Measurements from ENCODE around the gene UNC93A.
"Not testable (repeated sequence)": the region's sequence is repeated elsewhere in the genome, so short reads cannot be mapped to it uniquely, and the experiment has no call there.

The UNC93A gene

DNA sequence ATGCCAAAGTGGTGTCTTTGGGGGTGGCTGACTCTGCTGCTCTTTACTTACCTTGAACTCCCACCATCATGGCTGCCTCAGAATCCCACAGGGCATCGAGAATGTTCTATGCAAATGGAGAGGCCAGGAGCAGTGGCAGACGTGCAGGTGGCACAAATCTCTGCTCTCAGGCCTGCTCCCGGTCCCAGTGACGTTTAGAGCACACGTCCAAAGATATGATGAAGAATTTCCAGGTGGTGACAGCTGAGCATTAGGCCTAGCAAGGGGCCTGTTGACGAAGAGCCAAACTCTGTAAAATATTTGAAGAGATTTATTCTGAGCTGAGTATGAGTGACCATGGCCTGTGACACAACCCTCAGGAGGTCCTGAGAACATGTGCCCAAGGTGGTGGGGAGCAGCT lies 19.0 kb upstream of the UNC93A start:
- H3K27me3 ChIP-seq, result no peaks in the 10 kb centered on the region
- H3K36me3 ChIP-seq, result no peaks in the 10 kb centered on the region
- H3K4me3 ChIP-seq, result no peak overlapping the region
- TF ChIP-seq Cebpa-rat (IDR thresholded peaks at IDR 0.05), result no peak
- H3K9ac ChIP-seq, result no peak overlapping the region
- H3K9me3 ChIP-seq, result no peaks in the 10 kb centered on the region
- no peak overlapping the region for H3K27ac ChIP-seq
- H4K20me1 ChIP-seq, result no peaks in the 10 kb centered on the region
- peaks cover 8% of the 10 kb centered on the region for H3K4me1 ChIP-seq
- no peak overlapping the region for H3K4me2 ChIP-seq

DNA sequence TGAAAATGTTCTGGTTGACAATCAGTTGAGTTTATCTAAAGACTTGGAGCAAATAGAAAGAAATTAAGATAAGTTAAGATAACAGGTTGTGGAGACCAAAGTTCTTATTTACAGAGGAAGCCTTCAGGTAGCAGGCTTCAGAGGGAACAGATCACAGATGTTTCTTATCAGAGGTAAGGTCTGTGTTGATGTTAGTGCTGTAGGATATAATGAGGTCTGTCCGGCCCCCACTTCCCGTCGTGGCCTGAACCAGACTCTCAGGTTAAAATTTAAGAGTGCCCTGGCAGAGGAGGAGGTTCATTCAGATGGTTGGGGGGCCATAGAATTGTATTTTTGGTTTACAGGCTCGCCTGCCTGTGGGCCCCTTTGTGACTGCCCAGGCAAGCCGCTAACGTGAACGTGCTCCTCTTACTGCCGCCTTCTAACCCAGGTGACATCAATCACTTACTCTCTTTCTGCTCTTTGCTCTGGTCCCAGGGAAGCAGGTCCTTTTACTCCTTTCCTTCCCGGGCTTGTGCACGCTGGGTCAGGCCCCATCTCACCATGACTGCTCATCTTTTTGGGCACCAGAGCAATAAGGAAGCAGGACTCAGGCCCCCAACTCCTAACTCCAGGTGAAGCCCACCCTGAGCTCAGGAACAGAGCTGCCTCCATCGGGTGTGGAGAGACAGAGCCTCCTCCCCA lies 18.3 kb upstream of the UNC93A start:
- H4K20me1 ChIP-seq, result no peaks in the 10 kb centered on the region
- H3K4me2 ChIP-seq, result no peak overlapping the region
- no peak overlapping the region for H3K27ac ChIP-seq
- TF ChIP-seq Cebpa-rat (IDR thresholded peaks at IDR 0.05), result no peak
- H3K36me3 ChIP-seq, result no peaks in the 10 kb centered on the region
- no peaks in the 10 kb centered on the region for H3K9me3 ChIP-seq
- H3K4me1 ChIP-seq, result peaks cover 15% of the 10 kb centered on the region
- no peaks in the 10 kb centered on the region for H3K27me3 ChIP-seq
- no peak overlapping the region for H3K9ac ChIP-seq
- no peak overlapping the region for H3K4me3 ChIP-seq

DNA sequence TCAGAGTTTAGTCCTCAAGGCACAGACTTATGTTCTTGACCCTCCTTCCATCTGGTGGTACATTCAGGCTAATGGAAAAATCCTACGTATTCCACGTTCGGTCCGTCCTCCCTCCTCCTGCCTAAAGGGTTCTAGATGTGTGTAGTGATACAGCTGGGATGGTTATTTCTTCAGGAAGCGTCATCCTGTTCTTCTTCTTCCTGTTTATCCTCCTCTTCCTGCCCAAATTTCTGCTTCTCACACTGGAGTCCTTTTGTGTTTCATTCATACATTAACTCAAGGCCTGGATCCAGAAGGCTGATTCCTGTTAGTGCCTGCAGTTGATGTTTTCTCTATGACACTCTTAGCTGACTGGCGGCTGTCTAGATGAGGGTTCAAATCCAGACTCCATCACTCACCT lies 16.8 kb upstream of the UNC93A start:
- no peak for TF ChIP-seq Cebpa-rat (IDR thresholded peaks at IDR 0.05)
- H3K4me3 ChIP-seq, result no peak overlapping the region
- H3K27ac ChIP-seq, result no peak overlapping the region
- H3K36me3 ChIP-seq, result no peaks in the 10 kb centered on the region
- no peak overlapping the region for H3K4me2 ChIP-seq
- H4K20me1 ChIP-seq, result no peaks in the 10 kb centered on the region
- H3K27me3 ChIP-seq, result no peaks in the 10 kb centered on the region
- H3K4me1 ChIP-seq, result peaks cover 28% of the 10 kb centered on the region
- H3K9ac ChIP-seq, result no peak overlapping the region
- no peaks in the 10 kb centered on the region for H3K9me3 ChIP-seq

DNA sequence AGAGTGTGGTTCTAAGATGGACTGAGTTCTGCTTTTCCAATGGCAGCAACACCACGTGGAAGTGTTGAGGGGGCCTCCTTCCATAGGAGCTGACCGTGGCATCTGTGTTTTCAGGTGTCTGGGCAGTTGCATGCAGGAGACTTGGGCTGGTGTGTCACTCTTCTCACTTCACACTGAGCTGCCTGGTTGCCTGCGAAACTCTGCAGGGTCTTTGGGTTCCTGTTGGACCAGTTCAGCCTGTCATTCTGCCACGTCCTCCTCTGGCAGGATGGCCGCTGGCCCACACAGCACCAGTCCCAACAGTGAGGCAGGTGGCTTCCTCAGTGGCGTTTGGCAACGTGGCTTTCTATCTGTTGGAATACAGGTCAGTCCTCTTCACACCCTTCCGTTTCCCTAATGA lies 16.1 kb upstream of the UNC93A start:
- no peaks in the 10 kb centered on the region for H3K36me3 ChIP-seq
- no peaks in the 10 kb centered on the region for H4K20me1 ChIP-seq
- no peak overlapping the region for H3K4me3 ChIP-seq
- peaks cover 28% of the 10 kb centered on the region for H3K4me1 ChIP-seq
- no peak for TF ChIP-seq Cebpa-rat (IDR thresholded peaks at IDR 0.05)
- no peaks in the 10 kb centered on the region for H3K27me3 ChIP-seq
- no peaks in the 10 kb centered on the region for H3K9me3 ChIP-seq
- H3K4me2 ChIP-seq, result no peak overlapping the region
- no peak overlapping the region for H3K27ac ChIP-seq
- no peak overlapping the region for H3K9ac ChIP-seq

DNA sequence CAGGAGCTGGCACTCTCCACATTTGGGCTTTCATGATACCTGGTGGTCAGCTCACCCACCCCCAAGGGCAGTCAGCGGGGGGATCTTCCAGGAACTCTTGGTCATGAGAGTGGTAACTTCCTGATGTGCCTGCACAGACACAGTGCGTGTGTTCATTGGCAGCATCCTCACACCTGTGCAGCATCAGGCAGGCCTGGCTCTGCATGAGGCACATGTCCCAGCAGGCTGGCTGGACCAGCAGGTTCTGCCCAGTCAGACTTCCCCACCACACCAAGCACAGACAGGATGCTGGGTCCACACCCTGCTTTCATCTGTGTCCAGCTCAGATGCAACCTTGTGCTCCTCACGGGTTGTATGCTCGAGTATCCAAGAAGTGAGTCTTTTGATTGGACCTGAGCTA lies 15.7 kb upstream of the UNC93A start:
- no peaks in the 10 kb centered on the region for H3K27me3 ChIP-seq
- H3K4me3 ChIP-seq, result no peak overlapping the region
- no peaks in the 10 kb centered on the region for H4K20me1 ChIP-seq
- H3K36me3 ChIP-seq, result no peaks in the 10 kb centered on the region
- peaks cover 28% of the 10 kb centered on the region for H3K4me1 ChIP-seq
- H3K9me3 ChIP-seq, result no peaks in the 10 kb centered on the region
- H3K9ac ChIP-seq, result no peak overlapping the region
- no peak for TF ChIP-seq Cebpa-rat (IDR thresholded peaks at IDR 0.05)
- H3K4me2 ChIP-seq, result no peak overlapping the region
- H3K27ac ChIP-seq, result no peak overlapping the region

DNA sequence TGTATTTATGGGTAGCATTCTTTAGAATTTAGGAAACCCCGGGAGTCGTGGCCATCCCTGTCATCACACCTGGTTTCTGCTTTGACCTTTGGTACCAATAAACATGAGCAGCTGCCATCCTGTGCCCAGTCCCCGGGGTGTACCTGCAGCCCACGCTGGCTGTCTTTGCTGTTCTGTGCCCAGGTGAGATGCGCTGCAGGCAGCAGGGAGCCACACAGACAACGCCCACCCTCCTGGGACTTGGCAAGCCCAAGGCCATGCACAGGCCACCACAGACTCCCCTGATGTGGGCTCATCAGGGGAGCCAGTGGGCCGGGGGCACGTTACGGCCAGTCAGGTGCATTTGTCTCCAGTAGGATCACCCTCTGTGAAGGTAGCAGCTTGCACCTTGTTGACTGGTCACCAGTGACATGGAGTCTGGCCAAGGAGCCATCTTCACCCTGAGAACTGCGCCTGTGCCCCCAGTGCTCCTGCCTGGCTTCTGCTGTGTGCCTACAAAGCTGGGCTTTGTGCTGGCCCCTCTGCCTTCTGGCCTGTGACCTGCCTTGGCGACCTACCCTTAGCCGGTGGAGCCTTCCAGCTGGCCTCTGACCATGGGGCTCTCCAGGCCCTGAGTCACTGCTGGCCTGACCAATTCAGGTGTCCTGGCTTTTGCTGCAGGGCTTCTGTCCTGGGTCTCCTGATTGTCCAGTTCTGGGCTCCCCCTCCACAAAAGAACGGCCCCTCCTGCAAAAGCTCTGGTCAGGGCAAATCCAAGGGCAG lies 14.2 kb upstream of the UNC93A start:
- Histone ChIP-seq H3K4me2 (peak overlapping the region; percentile 86), H3K36me3 (no peaks in the 10 kb centered on the region), H3K9ac (no peak overlapping the region), H3K27ac (no peak overlapping the region), H3K9me3 (no peaks in the 10 kb centered on the region), H4K20me1 (no peaks in the 10 kb centered on the region), H3K27me3 (no peaks in the 10 kb centered on the region), H3K4me3 (no peak overlapping the region), H3K4me1 (peaks cover 28% of the 10 kb centered on the region)
- no peak for TF ChIP-seq Cebpa-rat (IDR thresholded peaks at IDR 0.05)

DNA sequence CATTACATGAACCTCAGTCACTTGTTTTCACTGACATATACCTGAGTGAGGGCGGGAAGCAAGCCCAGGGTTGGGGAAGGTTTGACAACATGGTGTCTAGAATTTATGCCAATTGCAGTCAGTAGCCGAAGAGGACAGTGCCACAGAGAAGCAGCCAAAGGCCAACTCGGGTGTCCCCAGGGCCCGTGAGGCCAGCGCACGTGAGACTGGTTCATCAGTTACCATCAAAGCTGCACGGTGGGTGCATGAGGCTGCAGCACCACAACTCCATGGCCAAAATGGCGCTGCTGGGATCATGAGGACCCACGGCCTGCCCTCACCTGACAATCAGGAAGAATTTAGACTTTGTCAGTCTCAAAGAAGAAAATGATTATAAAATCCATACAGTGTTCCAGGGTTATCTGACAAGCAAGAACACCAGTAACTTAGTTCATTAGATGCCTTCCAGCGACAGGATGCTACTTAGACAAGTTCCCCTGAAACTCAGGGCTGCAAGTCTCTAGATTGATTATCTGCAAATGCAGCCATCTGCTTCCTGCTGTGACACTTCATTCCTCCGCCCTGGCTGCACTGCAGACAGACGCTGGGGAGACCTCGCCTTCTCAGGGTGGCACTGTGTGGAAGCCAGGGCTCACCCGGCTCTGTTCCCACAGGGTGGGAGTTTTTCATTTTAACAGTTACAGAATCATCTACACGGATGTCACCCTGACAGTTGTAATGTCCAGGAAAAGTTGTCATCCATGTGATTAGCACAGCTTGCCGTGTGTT lies 12.8 kb upstream of the UNC93A start:
- H3K36me3 ChIP-seq, H3K27ac ChIP-seq, H3K9me3 ChIP-seq, H3K9ac ChIP-seq, H4K20me1 ChIP-seq, H3K27me3 ChIP-seq: not testable (repeated sequence)
- peaks cover 28% of the 10 kb centered on the region for H3K4me1 ChIP-seq
- peak overlapping the region; percentile 86 for H3K4me2 ChIP-seq
- 0 out of 2 replicates have a peak overlapping the region, but pooled peaks have one; percentile 1 for H3K4me3 ChIP-seq

DNA sequence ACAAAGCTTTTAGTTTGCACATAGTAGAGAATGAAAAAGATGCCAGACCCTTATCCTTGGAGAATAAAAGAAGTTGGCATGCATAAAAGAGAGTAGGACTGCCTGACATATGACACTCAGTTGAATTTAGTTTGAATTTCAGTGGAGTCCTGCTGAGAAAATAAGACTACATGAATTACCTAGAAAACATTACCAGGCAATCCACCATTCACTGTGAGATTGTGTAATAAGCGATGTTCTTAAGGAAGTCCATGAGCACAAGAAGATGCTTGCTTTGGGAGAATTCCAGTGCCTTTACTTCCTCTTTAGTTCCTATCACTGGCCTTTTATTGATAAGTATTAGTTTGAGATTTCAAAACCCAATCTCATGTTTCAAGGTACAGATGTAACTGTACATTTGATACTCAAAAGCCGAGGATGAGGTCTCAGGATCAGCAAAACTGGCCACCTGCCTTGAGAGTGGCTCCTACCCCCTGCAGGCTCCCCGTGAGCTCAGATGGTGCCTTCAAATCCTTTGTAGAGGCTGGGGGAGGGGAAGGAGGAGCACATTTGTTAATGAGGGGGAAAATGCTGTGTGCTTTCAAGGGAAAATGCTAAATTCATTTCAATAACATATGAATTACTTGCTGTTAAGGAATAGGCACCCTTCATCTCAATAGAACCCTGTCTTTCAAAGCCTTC lies 11.2 kb upstream of the UNC93A start:
- H3K36me3 ChIP-seq, result no peaks in the 10 kb centered on the region
- H3K27me3 ChIP-seq, result no peaks in the 10 kb centered on the region
- H4K20me1 ChIP-seq, result no peaks in the 10 kb centered on the region
- H3K4me1 ChIP-seq, result peaks cover 24% of the 10 kb centered on the region
- no peak for TF ChIP-seq Cebpa-rat (IDR thresholded peaks at IDR 0.05)
- H3K4me3 ChIP-seq, result no peak overlapping the region
- no peaks in the 10 kb centered on the region for H3K9me3 ChIP-seq
- no peak overlapping the region for H3K4me2 ChIP-seq
- H3K9ac ChIP-seq, result no peak overlapping the region
- no peak overlapping the region for H3K27ac ChIP-seq

DNA sequence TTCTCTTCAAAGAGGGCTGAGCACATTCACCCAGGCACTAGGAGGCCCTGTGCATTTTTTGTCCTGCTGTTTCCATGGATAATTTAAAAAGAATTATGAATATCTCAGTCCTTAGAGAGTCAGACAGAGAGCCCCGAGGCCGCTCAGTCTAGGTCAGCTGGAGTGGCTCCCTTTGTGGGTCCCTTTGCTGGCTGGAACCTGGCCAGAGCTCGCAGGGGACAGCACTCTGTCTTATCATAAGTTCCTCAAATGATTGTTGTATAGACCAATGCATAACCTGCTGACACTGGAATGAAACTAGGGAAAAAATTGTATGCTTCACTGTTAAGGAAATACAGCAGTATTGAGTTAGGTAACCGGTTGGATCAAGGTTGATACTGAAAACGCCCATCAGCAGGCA lies 10.6 kb upstream of the UNC93A start:
- not testable (repeated sequence) for H3K9ac ChIP-seq, H3K9me3 ChIP-seq, H3K27ac ChIP-seq, H4K20me1 ChIP-seq, H3K4me3 ChIP-seq, H3K27me3 ChIP-seq, H3K36me3 ChIP-seq, H3K4me2 ChIP-seq
- peaks cover 24% of the 10 kb centered on the region for H3K4me1 ChIP-seq

DNA sequence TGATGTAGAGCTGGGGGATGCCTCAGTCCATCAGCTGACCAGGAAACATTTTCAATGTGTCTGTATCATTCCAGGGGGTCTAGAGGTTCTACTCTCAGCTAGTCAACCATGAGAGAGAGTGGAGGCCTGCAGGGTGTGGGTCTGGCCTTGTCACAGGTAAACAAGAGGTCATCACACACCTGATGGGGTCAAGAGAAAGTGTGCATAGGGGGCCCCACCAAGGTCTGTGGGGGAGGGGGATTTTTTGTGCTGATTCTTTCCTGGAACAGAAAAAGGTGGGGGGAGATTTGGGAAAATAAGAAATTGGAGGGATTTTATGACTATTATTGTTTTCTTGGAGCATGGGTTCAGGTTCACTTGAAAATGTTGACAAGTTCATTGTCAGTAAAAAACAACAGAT lies 8.9 kb upstream of the UNC93A start:
- no peaks in the 10 kb centered on the region for H3K9me3 ChIP-seq
- H3K36me3 ChIP-seq, result no peaks in the 10 kb centered on the region
- no peak overlapping the region for H3K4me3 ChIP-seq
- no peak overlapping the region for H3K4me2 ChIP-seq
- no peak for TF ChIP-seq Cebpa-rat (IDR thresholded peaks at IDR 0.05)
- H3K4me1 ChIP-seq, result peaks cover 20% of the 10 kb centered on the region
- H3K27me3 ChIP-seq, result no peaks in the 10 kb centered on the region
- H3K27ac ChIP-seq, result no peak overlapping the region
- H4K20me1 ChIP-seq, result no peaks in the 10 kb centered on the region
- H3K9ac ChIP-seq, result no peak overlapping the region

DNA sequence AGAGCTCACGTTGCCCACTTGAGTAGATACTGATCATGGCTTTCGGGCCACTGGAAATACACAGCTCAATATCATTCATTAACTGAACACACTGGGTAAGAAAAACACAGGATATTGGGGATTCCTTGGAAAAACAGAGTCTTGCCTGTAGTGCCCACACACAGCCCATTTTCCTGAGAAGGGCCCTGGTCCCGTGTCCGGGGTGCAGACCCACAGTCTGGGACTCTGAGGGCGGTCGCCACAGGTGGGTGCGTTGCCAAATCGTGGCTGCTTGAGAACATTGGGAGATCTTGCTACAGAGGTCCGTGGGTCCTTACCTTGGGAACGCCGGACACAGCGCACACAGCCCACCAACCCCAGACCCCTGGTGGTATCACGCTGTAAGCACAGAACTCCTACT lies 6.5 kb upstream of the UNC93A start:
- H3K9ac ChIP-seq, H3K27ac ChIP-seq, H3K36me3 ChIP-seq, H3K4me2 ChIP-seq, H3K4me3 ChIP-seq, H4K20me1 ChIP-seq, H3K4me1 ChIP-seq, H3K27me3 ChIP-seq, H3K9me3 ChIP-seq: not testable (repeated sequence)

Data from BLaER1 (cell line).